Esophagus squamous epithelium (tissue), 5 donors: ENCODE measurements around the gene ARHGAP8. TPM values are rescaled to one million over a fixed set of nuclear protein-coding genes. Genes with fewer than 3 reads are reported as not detected.

Experiments
- DNase-seq: peaks from one replicate; lab custom pipeline; 2025; lab: John Stamatoyannopoulos, UW
- H3K27ac ChIP-seq, 4 donors: fragments of 200-600 bp; sonication (generic); one replicate each; pipeline ENCODE4 v1.5.1; 2016 to 2019; ENCODE audit warnings: mild to moderate bottlenecking in 1 of 4
- H3K27me3 ChIP-seq, 4 donors: fragments of 200-600 bp; sonication (generic); 1 replicate in 3 of 4; 2 replicates in 1 of 4; pipeline versions ENCODE4 v1.5.1 to v1.6.0; 2017 to 2021; ENCODE audit warnings: antibody characterized with exemption in 1 of 4
- H3K36me3 ChIP-seq, 3 donors: fragments of 200-600 bp; sonication (generic); one replicate each; pipeline ENCODE4 v1.5.1; 2016 to 2019
- H3K4me1 ChIP-seq, 3 donors: fragments of 200-600 bp; sonication (generic); one replicate each; pipeline ENCODE4 v1.5.1; 2017 to 2019
- H3K4me3 ChIP-seq, 4 donors: fragments of 200-600 bp; sonication (generic); 1 replicate in 3 of 4; 2 replicates in 1 of 4; pipeline ENCODE4 v1.5.1; 2016 to 2019; ENCODE audit warnings: mild to moderate bottlenecking in 2 of 4, moderate library complexity in 1 of 4
- H3K9me3 ChIP-seq, 3 donors: fragments of 200-600 bp; sonication (generic); one replicate each; pipeline ENCODE4 v1.5.1; 2016 to 2019
- POLR2A ChIP-seq, 4 donors: fragments of 450-650 bp; IDR thresholded peaks; one replicate each; pipeline ENCODE4 v1.6.1; 2017; ENCODE audit warnings: antibody characterized with exemption in 4 of 4, mild to moderate bottlenecking in 4 of 4, moderate library complexity in 3 of 4
- WGBS, 2 donors: methylation state at CpG; one replicate each; pipeline ENCODE4 v1.1.5; 2018; 5-methylcytosine and 5-hydroxymethylcytosine counted together
- intact Hi-C: fragments of 100-400 bp; cut with DNase I; formaldehyde crosslinking; loops from one replicate; pipeline ENCODE4 v1.15.0; 2022
- total RNA-seq, 4 donors: library from RNA; depleted of rRNA; stranded (reverse); fragments of >200 nt; gene quantifications; one replicate each; pipeline ENCODE4 v1.1.0, GENCODE V29; 2016
- TF ChIP-seq, protein P1 (sequence below), 6 experiments: fragments of 450-650 bp in 4 of 6; fragments of 200-600 bp in 2 of 6; sonication (generic) in 2 of 6; IDR thresholded peaks; one replicate each; pipeline ENCODE4 v1.5.1; 2016 to 2019; ENCODE audit warnings: antibody characterized with exemption in 6 of 6, mild to moderate bottlenecking in 4 of 6, moderate library complexity in 4 of 6
- donor health status: DM: yes; HTN: yes; CAD: no.

The ARHGAP8 gene
- total RNA-seq, 4 donors from 2014 or later: 3.6 to 15.0 (median 11.5) TPM

- intact Hi-C loops: loop anchor here (5.0 kb wide), 1 partner anchor 35 kb away; no protein-coding TSS in a partner anchor
- Histone ChIP-seq H3K4me3 (no peak overlapping the region), H3K9me3 (no peaks in the 10 kb centered on the region), H3K27me3 (peaks cover 0 to 21% (median 3%) of the 10 kb centered on the region in 4 donors), H3K27ac (no peak overlapping the region), H3K4me1 (peaks cover 0 to 33% (median 8%) of the 10 kb centered on the region in 3 donors), H3K36me3 (peaks cover 0 to 48% (median 0%) of the 10 kb centered on the region in 3 donors)
- DNase-seq: no peak
- 86 to 89% methylated on average over 1 to 13 of the region's 21 CpGs for WGBS, 2 donors
- TF ChIP-seq, protein P1, sequence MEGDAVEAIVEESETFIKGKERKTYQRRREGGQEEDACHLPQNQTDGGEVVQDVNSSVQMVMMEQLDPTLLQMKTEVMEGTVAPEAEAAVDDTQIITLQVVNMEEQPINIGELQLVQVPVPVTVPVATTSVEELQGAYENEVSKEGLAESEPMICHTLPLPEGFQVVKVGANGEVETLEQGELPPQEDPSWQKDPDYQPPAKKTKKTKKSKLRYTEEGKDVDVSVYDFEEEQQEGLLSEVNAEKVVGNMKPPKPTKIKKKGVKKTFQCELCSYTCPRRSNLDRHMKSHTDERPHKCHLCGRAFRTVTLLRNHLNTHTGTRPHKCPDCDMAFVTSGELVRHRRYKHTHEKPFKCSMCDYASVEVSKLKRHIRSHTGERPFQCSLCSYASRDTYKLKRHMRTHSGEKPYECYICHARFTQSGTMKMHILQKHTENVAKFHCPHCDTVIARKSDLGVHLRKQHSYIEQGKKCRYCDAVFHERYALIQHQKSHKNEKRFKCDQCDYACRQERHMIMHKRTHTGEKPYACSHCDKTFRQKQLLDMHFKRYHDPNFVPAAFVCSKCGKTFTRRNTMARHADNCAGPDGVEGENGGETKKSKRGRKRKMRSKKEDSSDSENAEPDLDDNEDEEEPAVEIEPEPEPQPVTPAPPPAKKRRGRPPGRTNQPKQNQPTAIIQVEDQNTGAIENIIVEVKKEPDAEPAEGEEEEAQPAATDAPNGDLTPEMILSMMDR (IDR thresholded peaks at IDR 0.05): no peak
- no peak for TF ChIP-seq POLR2A (IDR thresholded peaks at IDR 0.05)
Measured at GRCh38 chr22:44732017-44732561, 20.3 kb upstream of the ARHGAP8 start.

- Histone ChIP-seq H3K27ac (no peak overlapping the region), H3K36me3 (peaks cover 0 to 43% (median 0%) of the 10 kb centered on the region in 3 donors), H3K4me1 (peaks cover 0 to 36% (median 8%) of the 10 kb centered on the region in 3 donors), H3K27me3 (peaks cover 0 to 26% (median 3%) of the 10 kb centered on the region in 4 donors), H3K4me3 (no peak overlapping the region), H3K9me3 (no peaks in the 10 kb centered on the region)
- 90 to 93% methylated on average over 27 of the region's 27 CpGs for WGBS, 2 donors
- intact Hi-C loops: loop anchor here (5.0 kb wide), 1 partner anchor 35 kb away; no protein-coding TSS in a partner anchor
- TF ChIP-seq, protein P1 (IDR thresholded peaks at IDR 0.05): no peak
- no peak for TF ChIP-seq POLR2A (IDR thresholded peaks at IDR 0.05)
- no peak for DNase-seq
Measured at GRCh38 chr22:44732661-44733060, 19.7 kb upstream of the ARHGAP8 start.

- intact Hi-C loops: loop anchor here (5.0 kb wide), 1 partner anchor 36 kb away; no protein-coding TSS in a partner anchor
- H3K4me3 ChIP-seq: no peak overlapping the region
- WGBS, 2 donors: 48 to 81% methylated on average over 3 of the region's 14 CpGs
- peaks cover 0 to 35% (median 3%) of the 10 kb centered on the region in 4 donors for H3K27me3 ChIP-seq
- DNase-seq: no peak
- H3K9me3 ChIP-seq: no peaks in the 10 kb centered on the region
- H3K36me3 ChIP-seq: peaks cover 0 to 34% (median 0%) of the 10 kb centered on the region in 3 donors
- TF ChIP-seq, protein P1 (IDR thresholded peaks at IDR 0.05): no peak
- TF ChIP-seq POLR2A (IDR thresholded peaks at IDR 0.05): no peak
- H3K4me1 ChIP-seq: peaks cover 0 to 41% (median 6%) of the 10 kb centered on the region in 3 donors
- no peak overlapping the region for H3K27ac ChIP-seq
Measured at GRCh38 chr22:44733426-44734106, 18.8 kb upstream of the ARHGAP8 start.

DNA sequence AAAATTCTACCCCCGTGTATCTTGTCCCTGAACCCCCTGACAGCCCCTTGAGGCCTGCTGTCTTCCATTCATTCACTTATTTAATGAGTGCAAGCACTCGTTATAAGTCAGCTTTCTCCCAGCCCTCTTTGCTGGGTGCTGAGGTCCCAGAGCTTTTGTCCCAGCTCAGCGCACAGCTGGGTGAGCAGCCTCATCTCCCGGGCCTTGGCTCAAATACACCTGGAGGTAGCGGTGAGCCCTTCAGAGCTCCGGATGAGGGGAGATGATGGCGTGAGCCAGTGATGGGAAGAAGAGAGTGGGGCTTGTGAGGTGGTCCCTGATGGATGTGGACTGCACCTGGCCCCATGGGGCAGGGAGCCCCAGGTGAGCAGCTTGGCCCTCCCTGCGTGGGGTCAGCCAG, 18.1 kb upstream of the ARHGAP8 start:
- Histone ChIP-seq H3K4me1 (peaks cover 0 to 38% (median 0%) of the 10 kb centered on the region in 3 donors), H3K4me3 (no peak overlapping the region), H3K27ac (no peak overlapping the region), H3K9me3 (no peaks in the 10 kb centered on the region), H3K27me3 (peaks cover 0 to 42% (median 3%) of the 10 kb centered on the region in 4 donors), H3K36me3 (peaks cover 0 to 27% (median 0%) of the 10 kb centered on the region in 3 donors)
- 61 to 81% methylated on average over 4 to 7 of the region's 8 CpGs for WGBS, 2 donors
- intact Hi-C loops: loop anchor here (5.0 kb wide), 1 partner anchor 37 kb away; no protein-coding TSS in a partner anchor
- DNase-seq: no peak
- TF ChIP-seq POLR2A (IDR thresholded peaks at IDR 0.05): no peak

GRCh38 chr22:44734801-44735517, 17.4 kb upstream of the ARHGAP8 start:
- 73 to 80% methylated on average over 2 to 14 of the region's 23 CpGs for WGBS, 2 donors

More at GRCh38 chr22:44734801-44735517, 17.4 kb upstream of the ARHGAP8 start:
- TF ChIP-seq POLR2A (IDR thresholded peaks at IDR 0.05): no peak
- TF ChIP-seq, protein P1 (IDR thresholded peaks at IDR 0.05): no peak
- H3K27ac ChIP-seq: no peak overlapping the region
- intact Hi-C loops: loop anchor here (5.0 kb wide), 1 partner anchor 38 kb away; no protein-coding TSS in a partner anchor
- no peak overlapping the region for H3K4me3 ChIP-seq
- peaks cover 0 to 46% (median 3%) of the 10 kb centered on the region in 4 donors for H3K27me3 ChIP-seq
- no peak for DNase-seq
- H3K36me3 ChIP-seq: peaks cover 0 to 20% (median 0%) of the 10 kb centered on the region in 3 donors
- H3K9me3 ChIP-seq: no peaks in the 10 kb centered on the region
- peaks cover 0 to 31% (median 0%) of the 10 kb centered on the region in 3 donors for H3K4me1 ChIP-seq
